Measurements from ENCODE around the gene STK11IP.
"Not testable (repeated sequence)": the region's sequence is repeated elsewhere in the genome, so short reads cannot be mapped to it uniquely, and the experiment has no call there.

Gene STK11IP

GRCh38 chr2:219642465-219643083, 44.9 kb downstream of the STK11IP start:
- Histone ChIP-seq H3K4me3 (no peak overlapping the region), H3K27ac (no peak overlapping the region)

GRCh38 chr2:219643084-219643473, 45.4 kb downstream of the STK11IP start:
- H3K27ac ChIP-seq = no peak overlapping the region

GRCh38 chr2:219643788-219644398, 46.2 kb downstream of the STK11IP start:
- H3K27ac ChIP-seq = no peak overlapping the region

More at GRCh38 chr2:219643084-219643473, 45.4 kb downstream of the STK11IP start:
- no peak overlapping the region for H3K4me3 ChIP-seq

GRCh38 chr2:219644801-219645480, 47.3 kb downstream of the STK11IP start:
- no peak overlapping the region for H3K4me3 ChIP-seq
- peak overlapping the region in 8 of 21 experiments; percentile 10 to 70 (median 38) for H3K27ac ChIP-seq

More at GRCh38 chr2:219643788-219644398, 46.2 kb downstream of the STK11IP start:
- no peak overlapping the region for H3K4me3 ChIP-seq

- no peak overlapping the region for H3K4me3 ChIP-seq
- H3K27ac ChIP-seq = peak overlapping the region in 8 of 21 experiments; percentile 10 to 70 (median 38)
Measured at GRCh38 chr2:219645631-219646527, 48.2 kb downstream of the STK11IP start.

- no peak overlapping the region for H3K4me3 ChIP-seq
- no peak overlapping the region for H3K27ac ChIP-seq
Measured at GRCh38 chr2:219648176-219648575, 50.5 kb downstream of the STK11IP start.

- H3K27ac ChIP-seq = no peak overlapping the region
Measured at GRCh38 chr2:219648963-219649362, 51.3 kb downstream of the STK11IP start.

GRCh38 chr2:219650426-219651248, 53.0 kb downstream of the STK11IP start:
- H3K27ac ChIP-seq = no peak overlapping the region
- no peak overlapping the region for H3K4me3 ChIP-seq

More at GRCh38 chr2:219648963-219649362, 51.3 kb downstream of the STK11IP start:
- H3K4me3 ChIP-seq = no peak overlapping the region

GRCh38 chr2:219651656-219652055, 54.0 kb downstream of the STK11IP start:
- H3K27ac ChIP-seq, H3K4me3 ChIP-seq: not testable (repeated sequence)

- Histone ChIP-seq H3K4me3 (no peak overlapping the region), H3K27ac (no peak overlapping the region)
Measured at GRCh38 chr2:219656526-219656925, 58.9 kb downstream of the STK11IP start.

- Histone ChIP-seq H3K4me3 (no peak overlapping the region), H3K27ac (peak overlapping the region in 6 of 21 experiments; percentile 20 to 67 (median 52))
Measured at GRCh38 chr2:219658196-219658846, 60.7 kb downstream of the STK11IP start.

GRCh38 chr2:219658874-219659273, 61.2 kb downstream of the STK11IP start:
- no peak overlapping the region for H3K4me3 ChIP-seq
- peak overlapping the region in 4 of 21 experiments; percentile 1 to 67 (median 26) for H3K27ac ChIP-seq

GRCh38 chr2:219661197-219661954, 63.7 kb downstream of the STK11IP start:
- no peak overlapping the region for H3K27ac ChIP-seq

GRCh38 chr2:219661955-219662395, 64.3 kb downstream of the STK11IP start:
- Histone ChIP-seq H3K27ac (no peak overlapping the region), H3K4me3 (no peak overlapping the region)

More at GRCh38 chr2:219661197-219661954, 63.7 kb downstream of the STK11IP start:
- no peak overlapping the region for H3K4me3 ChIP-seq

GRCh38 chr2:219662566-219662965, 64.9 kb downstream of the STK11IP start:
- H3K27ac ChIP-seq = no peak overlapping the region

GRCh38 chr2:219663116-219663762, 65.6 kb downstream of the STK11IP start:
- no peak overlapping the region for H3K4me3 ChIP-seq
- no peak overlapping the region for H3K27ac ChIP-seq

More at GRCh38 chr2:219662566-219662965, 64.9 kb downstream of the STK11IP start:
- H3K4me3 ChIP-seq = no peak overlapping the region

- Histone ChIP-seq H3K27ac (no peak overlapping the region), H3K4me3 (no peak overlapping the region)
Measured at GRCh38 chr2:219664041-219664440, 66.4 kb downstream of the STK11IP start.

All from skin epidermis (tissue), 12 donors.